Testis (tissue), 3 donors: ENCODE data around the gene RMI2. TPM values are rescaled to one million over a fixed set of nuclear protein-coding genes. Genes with fewer than 3 reads are reported as not detected.
"Not testable (repeated sequence)": the region's sequence is repeated elsewhere in the genome, so short reads cannot be mapped to it uniquely, and the experiment has no call there.

ENCODE experiments used
- DNase-seq: peaks from one replicate; pipeline ENCODE4 v3.0.0-alpha.2; 2019
- H3K27ac ChIP-seq, 2 donors: fragments of 200-600 bp; sonication (generic); one replicate each; pipeline ENCODE4 v1.5.1; 2019
- H3K27me3 ChIP-seq: fragments of 200-600 bp; sonication (generic); one replicate; pipeline ENCODE4 v1.5.1; 2019
- H3K36me3 ChIP-seq: fragments of 200-600 bp; sonication (generic); one replicate; pipeline ENCODE4 v1.5.1; 2017; ENCODE audit warnings: low read depth; ENCODE audit errors: missing control alignments
- H3K4me1 ChIP-seq: fragments of 200-600 bp; sonication (generic); one replicate; pipeline ENCODE4 v1.5.1; 2019
- H3K4me3 ChIP-seq, 2 donors: fragments of 200-600 bp; sonication (generic); one replicate each; pipeline ENCODE4 v1.5.1; 2017 to 2019
- H3K9me3 ChIP-seq: fragments of 200-600 bp; sonication (generic); one replicate; pipeline ENCODE4 v1.5.1; 2017
- CTCF ChIP-seq, 3 experiments: fragments of 450-650 bp in 2 of 3; fragments of 200-600 bp in 1 of 3; sonication (generic) in 1 of 3; IDR thresholded peaks; one replicate each; pipeline ENCODE4 v1.5.1; 2016 to 2019; ENCODE audit warnings: antibody characterized with exemption in 3 of 3, mild to moderate bottlenecking in 2 of 3, moderate library complexity in 1 of 3
- POLR2A ChIP-seq: fragments of 450-650 bp; IDR thresholded peaks from one replicate; pipeline ENCODE4 v1.6.1; 2017; ENCODE audit warnings: antibody characterized with exemption, mild to moderate bottlenecking, moderate library complexity
- WGBS, 2 donors: methylation state at CpG; one replicate each; pipeline ENCODE4 v1.1.5; 2018; 5-methylcytosine and 5-hydroxymethylcytosine counted together
- intact Hi-C: fragments of 100-400 bp; cut with DNase I; formaldehyde crosslinking; loops from one replicate; pipeline ENCODE4 v1.15.1; 2023; ENCODE audit warnings: low total_unique reads
- polyA plus RNA-seq: library from polyadenylated mRNA; stranded (reverse); fragments of 350-450 nt; fragmentation: Illumina TruSeq; extraction: RNeasy Lipid Tissue Mini Kit (QIAGEN cat#74804); gene quantifications from one replicate; pipeline ENCODE4 v1.2.3, GENCODE V29; 2014; ENCODE audit warnings: low read depth, low replicate concordance; ENCODE audit not compliant: insufficient read depth
- total RNA-seq, 2 donors: library from RNA; depleted of rRNA; stranded (reverse); fragments of >200 nt; gene quantifications; one replicate each; pipeline ENCODE4 v1.2.3, GENCODE V29; 2016

Gene RMI2
- total and polyA plus RNA-seq, 3 donors from 2014 or later: 21.5 to 30.6 (median 26.7) TPM

DNA sequence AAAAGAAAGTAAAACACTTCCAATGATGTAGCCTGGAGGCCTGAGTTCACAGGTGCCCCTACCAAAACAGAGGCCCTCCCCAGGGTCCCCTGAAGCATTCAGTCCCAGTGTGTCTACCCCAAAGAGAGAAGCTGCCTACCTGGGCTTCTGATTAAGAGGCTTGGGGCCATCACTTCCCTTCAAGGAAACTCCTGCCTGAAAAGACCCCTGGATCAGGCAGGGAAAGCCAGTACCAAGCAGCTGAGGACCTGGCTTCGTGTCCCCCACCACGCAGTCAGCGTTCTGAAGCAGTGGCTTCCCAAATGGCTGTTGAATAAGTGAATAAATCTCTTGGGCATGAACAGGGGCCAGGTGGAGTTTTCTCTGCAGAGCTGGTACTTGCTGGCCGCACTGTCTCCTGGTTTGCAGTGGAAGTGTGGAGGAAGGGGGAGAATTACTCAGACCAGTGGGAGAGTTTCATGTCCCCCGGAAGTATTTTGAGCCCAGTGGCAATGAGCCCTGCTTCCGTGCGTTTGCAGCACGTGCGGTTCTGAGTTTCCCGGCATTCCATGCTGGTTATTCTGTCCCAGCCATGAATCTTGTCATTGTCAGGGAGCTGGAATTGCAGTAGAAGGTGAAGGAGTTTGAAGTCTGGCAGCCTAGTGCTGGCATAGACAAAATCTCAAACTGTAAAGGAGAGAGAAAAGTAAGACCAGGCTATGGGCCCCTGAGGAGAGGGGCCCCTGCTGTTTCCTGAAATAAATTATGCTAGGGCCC, 27.0 kb downstream of the RMI2 start:
- H3K9me3 ChIP-seq: no peaks in the 10 kb centered on the region
- no peak for TF ChIP-seq POLR2A
- no peak for TF ChIP-seq CTCF (IDR thresholded peaks at IDR 0.05)
- 63 to 66% methylated on average over 10 of the region's 10 CpGs for WGBS, 2 donors
- H3K27me3 ChIP-seq: no peaks in the 10 kb centered on the region
- no peaks in the 10 kb centered on the region for H3K36me3 ChIP-seq
- no peaks in the 10 kb centered on the region for H3K4me1 ChIP-seq
- intact Hi-C loops: no loop called here
- no peak for DNase-seq
- H3K4me3 ChIP-seq: no peak overlapping the region
- H3K27ac ChIP-seq: no peak overlapping the region

DNA sequence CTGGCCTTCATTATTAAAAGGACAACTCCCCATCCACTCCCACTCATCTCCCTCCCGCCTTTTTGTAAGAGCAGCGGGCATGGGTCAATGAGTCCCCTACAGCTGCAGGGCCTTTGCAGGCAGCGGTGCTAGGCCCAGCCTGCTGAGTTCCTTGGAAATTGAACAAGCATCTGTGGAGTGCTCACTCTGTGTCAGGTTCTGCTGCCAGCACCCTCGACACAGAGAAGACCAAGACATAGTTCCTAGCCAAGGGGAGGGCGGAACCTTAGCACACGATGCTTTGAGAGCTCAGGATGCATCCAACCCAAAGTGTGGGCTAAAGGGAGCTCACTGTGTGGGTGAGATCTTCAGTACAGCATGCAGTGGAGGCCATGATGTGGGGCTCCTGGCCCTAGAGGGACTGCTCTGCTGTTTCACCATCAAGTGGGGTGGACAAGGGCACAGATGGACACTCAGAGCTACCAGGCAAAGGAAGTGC, 27.6 kb downstream of the RMI2 start:
- no peak for TF ChIP-seq POLR2A
- TF ChIP-seq CTCF (IDR thresholded peaks at IDR 0.05): no peak
- Histone ChIP-seq H3K27me3 (no peaks in the 10 kb centered on the region), H3K4me1 (no peaks in the 10 kb centered on the region), H3K4me3 (no peak overlapping the region), H3K9me3 (no peaks in the 10 kb centered on the region), H3K27ac (no peak overlapping the region), H3K36me3 (no peaks in the 10 kb centered on the region)
- intact Hi-C loops: no loop called here
- WGBS, 2 donors: 57 to 67% methylated on average over 4 to 6 of the region's 6 CpGs
- no peak for DNase-seq

- Histone ChIP-seq H3K36me3 (no peaks in the 10 kb centered on the region), H3K4me3 (no peak overlapping the region), H3K27me3 (no peaks in the 10 kb centered on the region), H3K4me1 (no peaks in the 10 kb centered on the region), H3K9me3 (no peaks in the 10 kb centered on the region), H3K27ac (no peak overlapping the region)
- no peak for DNase-seq
- WGBS, 2 donors: 83 to 88% methylated on average over 4 of the region's 4 CpGs
- intact Hi-C loops: no loop called here
- TF ChIP-seq POLR2A (no peak), CTCF (IDR thresholded peaks at IDR 0.05) (no peak)
Observed at GRCh38 chr16:11374255-11374654, 29.0 kb downstream of the RMI2 start.

- H3K9me3 ChIP-seq: no peaks in the 10 kb centered on the region
- no peak overlapping the region for H3K27ac ChIP-seq
- no peak for DNase-seq
- no peak overlapping the region for H3K4me3 ChIP-seq
- H3K4me1 ChIP-seq: no peaks in the 10 kb centered on the region
- H3K27me3 ChIP-seq: no peaks in the 10 kb centered on the region
- intact Hi-C loops: no loop called here
- 90 to 95% methylated on average over 3 of the region's 3 CpGs for WGBS, 2 donors
- TF ChIP-seq POLR2A (no peak), CTCF (IDR thresholded peaks at IDR 0.05) (no peak)
- no peaks in the 10 kb centered on the region for H3K36me3 ChIP-seq
Observed at GRCh38 chr16:11377154-11377553, 31.9 kb downstream of the RMI2 start.

DNA sequence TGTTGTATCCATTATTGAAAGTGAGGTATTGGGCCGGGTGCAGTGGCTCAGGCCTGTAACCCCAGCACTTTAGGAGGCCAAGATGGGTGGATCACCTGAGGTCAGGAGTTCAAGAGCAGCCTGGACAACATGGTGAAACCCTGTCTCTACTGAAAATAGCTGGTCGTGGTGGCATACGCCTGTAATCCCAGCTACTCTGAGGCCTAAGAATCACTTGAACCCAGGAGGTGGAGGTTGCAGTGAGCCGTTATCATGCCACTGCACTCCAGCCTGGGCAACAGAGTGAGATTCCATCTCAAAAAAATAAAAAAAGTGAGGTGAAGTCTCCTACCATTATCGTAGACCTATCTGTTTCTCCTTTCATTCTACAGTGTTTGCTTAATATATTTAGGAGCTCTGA, 33.7 kb downstream of the RMI2 start:
- 93% methylated on average over 5 of the region's 5 CpGs for WGBS, 2 donors
- not testable (repeated sequence) for H3K4me1 ChIP-seq

More for the DNA sequence above, 33.7 kb downstream of the RMI2 start:
- H3K27ac ChIP-seq, intact Hi-C loops, H3K4me3 ChIP-seq, H3K9me3 ChIP-seq, H3K27me3 ChIP-seq, DNase-seq, H3K36me3 ChIP-seq: not testable (repeated sequence)
